GM12801 (cell line): Measurements from ENCODE around the gene TRIM40.

Source experiments
- TF ChIP-seq, protein P1 (sequence below): IDR thresholded peaks from one replicate; pipeline ENCODE4 v1.5.1; 2011; ENCODE audit warnings: control low read depth; ENCODE audit not compliant: insufficient read length; ENCODE audit errors: extremely low read depth

Gene TRIM40

DNA sequence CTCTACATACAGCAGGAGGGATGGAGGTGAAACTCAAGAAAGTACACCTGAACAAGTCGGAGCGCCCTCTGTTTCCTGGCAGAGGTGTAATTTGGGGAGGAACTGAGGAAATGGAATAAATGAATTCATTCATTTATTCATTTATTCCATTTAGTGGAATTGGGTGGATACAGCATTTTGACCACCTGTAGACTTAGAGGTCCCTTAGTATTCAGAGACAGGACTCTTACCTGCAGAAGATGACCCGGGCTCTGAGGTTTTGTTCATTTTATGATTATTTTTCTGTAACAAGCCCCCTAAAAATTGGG is 32.1 kb upstream of the TRIM40 start:
- TF ChIP-seq, protein P1, sequence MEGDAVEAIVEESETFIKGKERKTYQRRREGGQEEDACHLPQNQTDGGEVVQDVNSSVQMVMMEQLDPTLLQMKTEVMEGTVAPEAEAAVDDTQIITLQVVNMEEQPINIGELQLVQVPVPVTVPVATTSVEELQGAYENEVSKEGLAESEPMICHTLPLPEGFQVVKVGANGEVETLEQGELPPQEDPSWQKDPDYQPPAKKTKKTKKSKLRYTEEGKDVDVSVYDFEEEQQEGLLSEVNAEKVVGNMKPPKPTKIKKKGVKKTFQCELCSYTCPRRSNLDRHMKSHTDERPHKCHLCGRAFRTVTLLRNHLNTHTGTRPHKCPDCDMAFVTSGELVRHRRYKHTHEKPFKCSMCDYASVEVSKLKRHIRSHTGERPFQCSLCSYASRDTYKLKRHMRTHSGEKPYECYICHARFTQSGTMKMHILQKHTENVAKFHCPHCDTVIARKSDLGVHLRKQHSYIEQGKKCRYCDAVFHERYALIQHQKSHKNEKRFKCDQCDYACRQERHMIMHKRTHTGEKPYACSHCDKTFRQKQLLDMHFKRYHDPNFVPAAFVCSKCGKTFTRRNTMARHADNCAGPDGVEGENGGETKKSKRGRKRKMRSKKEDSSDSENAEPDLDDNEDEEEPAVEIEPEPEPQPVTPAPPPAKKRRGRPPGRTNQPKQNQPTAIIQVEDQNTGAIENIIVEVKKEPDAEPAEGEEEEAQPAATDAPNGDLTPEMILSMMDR: no peak

DNA sequence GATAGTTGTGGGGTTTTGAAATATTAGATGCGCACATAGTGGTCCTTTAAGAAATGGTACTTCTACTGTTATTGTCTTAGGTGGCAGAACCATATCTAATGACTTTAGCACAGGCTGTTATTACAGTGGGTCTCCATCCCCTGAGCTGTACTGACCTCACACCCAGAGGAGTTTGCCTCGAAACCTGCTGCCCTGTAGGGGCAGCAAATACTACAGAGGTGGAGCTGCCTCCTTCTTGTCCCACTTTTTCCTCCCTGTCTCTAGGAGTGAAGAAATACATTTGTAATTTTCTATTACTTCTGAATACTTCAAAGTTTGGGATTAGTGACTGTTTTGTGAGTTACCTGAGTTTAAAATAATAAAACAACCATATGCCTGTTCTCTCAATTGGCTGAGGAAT is 31.3 kb upstream of the TRIM40 start:
- TF ChIP-seq, protein P1: no peak

GRCh38 chr6:30111266-30111856 is 24.6 kb upstream of the TRIM40 start:
- TF ChIP-seq, protein P1: no peak

- TF ChIP-seq, protein P1: no peak
Measured at GRCh38 chr6:30112402-30112994, 23.4 kb upstream of the TRIM40 start.

GRCh38 chr6:30113003-30113759 is 22.8 kb upstream of the TRIM40 start, which contains the start of gene TRIM31:
Gene TRIM31 (minus strand): TSS chr6:30113090. CDS start chr6:30112805, 285 bp downstream.
- TF ChIP-seq, protein P1: no peak

- TF ChIP-seq, protein P1: no peak
Measured at GRCh38 chr6:30113841-30114240, 22.1 kb upstream of the TRIM40 start.

DNA sequence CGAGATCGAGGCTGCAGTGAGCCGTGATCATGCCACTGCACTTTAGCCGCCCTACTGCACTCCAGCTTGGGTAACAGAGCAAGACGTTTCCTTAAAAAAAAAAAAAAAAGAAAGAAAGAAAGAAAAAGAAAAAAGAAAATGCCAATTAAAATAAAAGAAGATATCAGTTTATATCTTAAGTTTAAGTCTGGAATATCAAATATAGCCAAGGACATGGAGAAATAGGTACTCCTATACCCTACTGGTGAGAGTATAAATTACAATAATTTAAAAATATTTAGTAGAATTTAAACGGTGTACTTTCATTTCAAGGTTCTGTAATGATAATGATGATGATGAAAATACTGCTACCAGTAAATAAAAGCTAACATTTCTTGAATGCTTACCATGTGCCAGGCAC is 19.2 kb upstream of the TRIM40 start:
- TF ChIP-seq, protein P1: no peak
